Measurements from ENCODE around the gene C1QTNF3. TPM values are rescaled to one million over a fixed set of nuclear protein-coding genes. Genes with fewer than 3 reads are reported as not detected.

The C1QTNF3 gene
- total RNA-seq, 2 donors from 2014 or later = 4.3 to 11.6 TPM

- no peak for TF ChIP-seq CTCF (IDR thresholded peaks at IDR 0.05)
- H3K9me3 ChIP-seq = no peaks in the 10 kb centered on the region
- H3K4me3 ChIP-seq = no peak overlapping the region
- no peaks in the 10 kb centered on the region for H3K36me3 ChIP-seq
- no peak overlapping the region for H3K27ac ChIP-seq
- no peaks in the 10 kb centered on the region for H3K27me3 ChIP-seq (replicated peaks; ENCODE audit: insufficient read depth)
- no peak for ATAC-seq (ENCODE audit: insufficient number of reproducible peaks, low FRiP score, low read depth)
- H3K4me1 ChIP-seq (ENCODE audit: control insufficient read depth in 1 of 2, low read depth in 2 of 2) = no peaks in the 10 kb centered on the region
- DNase-seq (ENCODE audit: low spot score) = no peak
Measured at GRCh38 chr5:34064656-34065055, 21.6 kb upstream of the C1QTNF3 start.

- no peaks in the 10 kb centered on the region for H3K36me3 ChIP-seq
- H3K9me3 ChIP-seq = no peaks in the 10 kb centered on the region
- DNase-seq (ENCODE audit: low spot score) (no peak), ATAC-seq (ENCODE audit: insufficient number of reproducible peaks, low FRiP score, low read depth) (no peak)
- H3K27me3 ChIP-seq (replicated peaks; ENCODE audit: insufficient read depth) = no peaks in the 10 kb centered on the region
- no peak overlapping the region for H3K27ac ChIP-seq
- H3K4me3 ChIP-seq = no peak overlapping the region
- no peak for TF ChIP-seq CTCF (IDR thresholded peaks at IDR 0.05)
- H3K4me1 ChIP-seq (ENCODE audit: control insufficient read depth in 1 of 2, low read depth in 2 of 2) = no peaks in the 10 kb centered on the region
Measured at GRCh38 chr5:34062419-34062818, 19.4 kb upstream of the C1QTNF3 start.

- Histone ChIP-seq H3K36me3 (no peaks in the 10 kb centered on the region), H3K27me3 (replicated peaks; ENCODE audit: insufficient read depth) (no peaks in the 10 kb centered on the region), H3K27ac (no peak overlapping the region), H3K4me3 (no peak overlapping the region), H3K9me3 (no peaks in the 10 kb centered on the region), H3K4me1 (ENCODE audit: control insufficient read depth in 1 of 2, low read depth in 2 of 2) (no peaks in the 10 kb centered on the region)
- TF ChIP-seq CTCF (IDR thresholded peaks at IDR 0.05) = no peak
- ATAC-seq (ENCODE audit: insufficient number of reproducible peaks, low FRiP score, low read depth) (no peak), DNase-seq (ENCODE audit: low spot score) (no peak)
Measured at GRCh38 chr5:34061993-34062392, 19.0 kb upstream of the C1QTNF3 start.

GRCh38 chr5:34059977-34060376, 17.0 kb upstream of the C1QTNF3 start:
- Histone ChIP-seq H3K36me3 (no peaks in the 10 kb centered on the region), H3K27ac (no peak overlapping the region), H3K9me3 (no peaks in the 10 kb centered on the region), H3K4me1 (ENCODE audit: control insufficient read depth in 1 of 2, low read depth in 2 of 2) (no peaks in the 10 kb centered on the region), H3K27me3 (replicated peaks; ENCODE audit: insufficient read depth) (no peaks in the 10 kb centered on the region), H3K4me3 (no peak overlapping the region)
- DNase-seq (ENCODE audit: low spot score) (no peak), ATAC-seq (ENCODE audit: insufficient number of reproducible peaks, low FRiP score, low read depth) (no peak)
- no peak for TF ChIP-seq CTCF (IDR thresholded peaks at IDR 0.05)

- H3K27ac ChIP-seq = no peak overlapping the region
- no peaks in the 10 kb centered on the region for H3K36me3 ChIP-seq
- DNase-seq (ENCODE audit: low spot score) (no peak), ATAC-seq (ENCODE audit: insufficient number of reproducible peaks, low FRiP score, low read depth) (no peak)
- H3K27me3 ChIP-seq (replicated peaks; ENCODE audit: insufficient read depth) = no peaks in the 10 kb centered on the region
- H3K4me3 ChIP-seq = no peak overlapping the region
- no peaks in the 10 kb centered on the region for H3K4me1 ChIP-seq (ENCODE audit: control insufficient read depth in 1 of 2, low read depth in 2 of 2)
- TF ChIP-seq CTCF (IDR thresholded peaks at IDR 0.05) = no peak
- no peaks in the 10 kb centered on the region for H3K9me3 ChIP-seq
Measured at GRCh38 chr5:34058532-34058931, 15.5 kb upstream of the C1QTNF3 start.
